RWPE1 (cell line): ENCODE results near the gene ZNF124.

Experiments used
- CTCF ChIA-PET: fragments of 350-600 bp; sonication (Branson Sonifier 250); formaldehyde crosslinking; extraction: SDS; loops from one replicate; lab custom pipeline; 2021; lab: Yijun Ruan, JAX
- POLR2A ChIA-PET: fragments of 400-600 bp; formaldehyde crosslinking; extraction: SDS; loops from one replicate; lab custom pipeline; 2020; ENCODE audit warnings: antibody characterized with exemption; ENCODE audit not compliant: low non-redundant PET; lab: Yijun Ruan, JAX
- DNase-seq: peaks from one replicate; pipeline ENCODE4 v3.0.0; 2012; ENCODE audit warnings: low spot score
- H3K27ac ChIP-seq: fragments of 450-650 bp; 2 replicates; pipeline ENCODE4 v1.5.1; 2017
- CTCF ChIP-seq: fragments of 450-650 bp; conservative IDR thresholded peaks from 2 replicates; pipeline ENCODE4 v1.5.1; 2017; ENCODE audit warnings: low read depth, mild to moderate bottlenecking

The ZNF124 gene

GRCh38 chr1:247107694-247108093 is 64.1 kb downstream of the ZNF124 start:
- H3K27ac ChIP-seq: no peak overlapping the region
- no peak for DNase-seq
- ChIA-PET POLR2A (no interaction called here), CTCF (no interaction called here)
- TF ChIP-seq CTCF: no peak

GRCh38 chr1:247105966-247106365 is 65.9 kb downstream of the ZNF124 start:
- DNase-seq: no peak
- ChIA-PET POLR2A (no interaction called here), CTCF (no interaction called here)
- TF ChIP-seq CTCF: no peak
- no peak overlapping the region for H3K27ac ChIP-seq
